HepG2 (cell line): ENCODE data around the gene SNX15. TPM values are rescaled to one million over a fixed set of nuclear protein-coding genes. Genes with fewer than 3 reads are reported as not detected.

Source experiments
- ARNTL ChIP-seq: sonication (generic); formaldehyde crosslinking; IDR thresholded peaks from 2 replicates; pipeline ENCODE4 v1.4.0; 2020; ENCODE audit warnings: mild to moderate bottlenecking, missing genetic modification reagents
- BHLHE40 ChIP-seq: IDR thresholded peaks from 2 replicates; pipeline ENCODE4 v1.6.1; 2011; ENCODE audit warnings: low read length, improper control_type of control experiment
- ERF ChIP-seq: IDR thresholded peaks from 2 replicates; pipeline ENCODE4 v1.6.1; 2018; ENCODE audit warnings: missing biosample characterization, missing genetic modification reagents
- FOXK2 ChIP-seq: fragments of 450-650 bp; IDR thresholded peaks from 2 replicates; pipeline ENCODE4 v1.6.1; 2016
- HOXA3 ChIP-seq: sonication (generic); formaldehyde crosslinking; IDR thresholded peaks from 2 replicates; pipeline ENCODE4 v1.5.0; 2020; ENCODE audit warnings: missing genetic modification reagents
- HOXA7 ChIP-seq: sonication (generic); formaldehyde crosslinking; IDR thresholded peaks from 2 replicates; pipeline ENCODE4 v1.8.1; 2022; ENCODE audit warnings: mild to moderate bottlenecking, missing genetic modification reagents, moderate library complexity
- HOXD1 ChIP-seq: sonication (generic); formaldehyde crosslinking; IDR thresholded peaks from 2 replicates; pipeline ENCODE4 v1.5.0; 2020; ENCODE audit warnings: missing genetic modification reagents
- ISX ChIP-seq: sonication (generic); formaldehyde crosslinking; conservative IDR thresholded peaks from 2 replicates; pipeline ENCODE4 v1.5.0; 2020; ENCODE audit warnings: missing genetic modification reagents
- JDP2 ChIP-seq: sonication (generic); formaldehyde crosslinking; IDR thresholded peaks from 2 replicates; pipeline ENCODE4 v1.8.1; 2022; ENCODE audit warnings: missing genetic modification reagents, borderline replicate concordance
- MEIS2 ChIP-seq: sonication (generic); formaldehyde crosslinking; IDR thresholded peaks from 2 replicates; pipeline ENCODE4 v1.9.0; 2021; ENCODE audit warnings: mild to moderate bottlenecking, missing genetic modification reagents
- SNAPC4 ChIP-seq: sonication (generic); formaldehyde crosslinking; IDR thresholded peaks from 2 replicates; pipeline ENCODE4 v1.4.0; 2020; ENCODE audit warnings: mild to moderate bottlenecking, missing genetic modification reagents
- SP5 ChIP-seq: IDR thresholded peaks from 2 replicates; pipeline ENCODE4 v1.6.1; 2016; ENCODE audit warnings: low read depth, borderline replicate concordance
- SRY ChIP-seq: sonication (generic); formaldehyde crosslinking; IDR thresholded peaks from 2 replicates; pipeline ENCODE4 v1.8.0; 2022; ENCODE audit warnings: mild to moderate bottlenecking, missing genetic modification reagents
- TCF12 ChIP-seq, 2 experiments: fragments of 450-650 bp in 1 of 2; sonication (generic) in 1 of 2; formaldehyde crosslinking in 1 of 2; IDR thresholded peaks; 2 replicates each; pipeline versions ENCODE4 v1.6.1 to v1.8.0; 2017 to 2022; ENCODE audit warnings: antibody characterized with exemption in 1 of 2, mild to moderate bottlenecking in 1 of 2, missing genetic modification reagents in 1 of 2, moderate library complexity in 1 of 2
- TEAD3 ChIP-seq: optimal IDR thresholded peaks from 2 replicates; pipeline ENCODE3; 2016; ENCODE audit warnings: borderline replicate concordance
- WIZ ChIP-seq: sonication (generic); formaldehyde crosslinking; IDR thresholded peaks from 2 replicates; pipeline ENCODE4 v1.5.1; 2020; ENCODE audit warnings: mild to moderate bottlenecking, missing genetic modification reagents
- ZHX2 ChIP-seq, 2 experiments: sonication (generic) in 1 of 2; formaldehyde crosslinking in 1 of 2; IDR thresholded peaks; 2 replicates each; pipeline versions ENCODE4 v1.6.1 to v1.9.0; 2014 to 2022; ENCODE audit warnings: antibody characterized with exemption in 1 of 2, borderline replicate concordance in 1 of 2, inconsistent platforms in 1 of 2, low read depth in 1 of 2, missing genetic modification reagents in 1 of 2
- ZNF350 ChIP-seq: sonication (generic); formaldehyde crosslinking; IDR thresholded peaks from 2 replicates; pipeline ENCODE4 v1.4.0; 2020; ENCODE audit warnings: mild to moderate bottlenecking, low read depth, missing genetic modification reagents, borderline replicate concordance
- ZNF362 ChIP-seq: sonication (generic); formaldehyde crosslinking; IDR thresholded peaks from 2 replicates; pipeline ENCODE4 v1.4.0; 2020; ENCODE audit warnings: missing genetic modification reagents, mild to moderate bottlenecking, borderline replicate concordance
- ZNF556 ChIP-seq: sonication (generic); formaldehyde crosslinking; IDR thresholded peaks from 2 replicates; pipeline ENCODE4 v1.4.0; 2020; ENCODE audit warnings: mild to moderate bottlenecking, missing genetic modification reagents, borderline replicate concordance
- polyA plus RNA-seq, 8 experiments: library from polyadenylated mRNA; depleted of rRNA in 3 of 8; stranded (reverse) in 7 of 8; unstranded in 1 of 8; fragments of >200 nt; fragmentation: Illumina TruSeq in 4 of 8; extraction: Trizol in 4 of 8; gene quantifications; 2 replicates each; pipeline versions ENCODE4 v1.2.1 to v1.2.3, GENCODE V29; 2011 to 2016; ENCODE audit warnings: low read depth in 4 of 8, missing spikeins in 1 of 8, mixed read lengths in 1 of 8; ENCODE audit not compliant: insufficient read depth in 1 of 8
- total RNA-seq, 5 experiments: library from RNA; depleted of rRNA; stranded (reverse); fragments of >200 nt; fragmentation: Illumina TruSeq; extraction: Trizol; gene quantifications; 2 replicates each; pipeline ENCODE4 v1.2.3, GENCODE V29; 2016; ENCODE audit warnings: low read depth in 1 of 5

The SNX15 gene
- total and polyA plus RNA-seq, 2 of the 13 experiments (the other 11 are each of a cell fraction or from before 2014, with no cell fraction given) = 19.1 to 22.6 TPM

GRCh38 chr11:65019824-65020223, 7.4 kb upstream of the SNX15 start (continued):
- TF ChIP-seq ZHX2 (IDR thresholded peaks at IDR 0.05; ENCODE audit: low read depth) (no peak), ZHX2 (CRISPR knock-in tag; IDR thresholded peaks at IDR 0.05; ENCODE audit: borderline replicate concordance) (no peak), ZNF556 (CRISPR knock-in tag) (no peak), TCF12 (IDR thresholded peaks at IDR 0.05) (no peak), TCF12 (CRISPR knock-in tag; IDR thresholded peaks at IDR 0.05) (no peak), ERF (CRISPR knock-in tag) (0 out of 2 replicates have a peak, but pooled peaks have one; percentile 38), TEAD3 (CRISPR knock-in tag) (peak; percentile 21), ZNF362 (CRISPR knock-in tag) (no peak), MEIS2 (CRISPR knock-in tag) (no peak), HOXD1 (CRISPR knock-in tag) (no peak), SNAPC4 (CRISPR knock-in tag) (no peak), SP5 (CRISPR knock-in tag) (peak; percentile 73), SRY (no peak), HOXA3 (CRISPR knock-in tag) (0 out of 2 replicates have a peak, but pooled peaks have one; percentile 21), BHLHE40 (no peak), WIZ (CRISPR knock-in tag) (no peak), JDP2 (no peak), FOXK2 (no peak), ISX (CRISPR knock-in tag) (no peak), ZNF350 (no peak), HOXA7 (CRISPR knock-in tag) (no peak), ARNTL (CRISPR knock-in tag) (no peak)
